DMS114 treated with DMSO at 0.1 percent for 48 hours (cell line): ENCODE data around the gene RAC3.

Experiments used
- DNase-seq: peaks from one replicate; lab custom pipeline; 2025; ENCODE audit not compliant: unreplicated experiment; lab: John Stamatoyannopoulos, UW

Gene RAC3

DNA sequence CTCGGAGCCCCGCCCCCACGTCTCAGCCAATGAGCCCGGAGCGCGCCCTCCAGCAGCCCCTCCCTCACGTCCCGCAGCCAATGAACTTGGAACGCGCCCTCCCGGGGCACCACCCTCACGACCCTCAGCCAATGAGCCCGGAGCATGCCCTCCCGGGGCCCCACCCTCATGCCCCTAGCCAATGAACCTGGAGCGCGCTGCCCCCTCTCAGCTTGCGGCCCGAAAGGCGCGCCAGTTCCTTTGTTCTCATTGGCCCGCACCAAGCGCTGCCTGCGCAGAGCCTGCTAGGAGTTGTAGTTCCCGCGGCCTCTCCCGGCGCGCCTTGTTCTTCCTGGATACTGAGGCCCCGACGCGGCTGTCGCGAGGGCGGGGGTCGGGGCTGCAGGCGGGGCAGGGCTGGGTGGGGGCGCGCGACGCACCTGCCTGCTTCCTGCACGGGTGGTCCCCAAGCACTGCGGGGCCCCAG lies 8.5 kb upstream of the RAC3 start, which contains the start of gene LRRC45:
Gene LRRC45 (plus strand): TSS at position 325 of the 466 bp plus-strand sequence. CDS start 339 bp downstream, outside the sequence.
- DNase-seq: peak; percentile 98

DNA sequence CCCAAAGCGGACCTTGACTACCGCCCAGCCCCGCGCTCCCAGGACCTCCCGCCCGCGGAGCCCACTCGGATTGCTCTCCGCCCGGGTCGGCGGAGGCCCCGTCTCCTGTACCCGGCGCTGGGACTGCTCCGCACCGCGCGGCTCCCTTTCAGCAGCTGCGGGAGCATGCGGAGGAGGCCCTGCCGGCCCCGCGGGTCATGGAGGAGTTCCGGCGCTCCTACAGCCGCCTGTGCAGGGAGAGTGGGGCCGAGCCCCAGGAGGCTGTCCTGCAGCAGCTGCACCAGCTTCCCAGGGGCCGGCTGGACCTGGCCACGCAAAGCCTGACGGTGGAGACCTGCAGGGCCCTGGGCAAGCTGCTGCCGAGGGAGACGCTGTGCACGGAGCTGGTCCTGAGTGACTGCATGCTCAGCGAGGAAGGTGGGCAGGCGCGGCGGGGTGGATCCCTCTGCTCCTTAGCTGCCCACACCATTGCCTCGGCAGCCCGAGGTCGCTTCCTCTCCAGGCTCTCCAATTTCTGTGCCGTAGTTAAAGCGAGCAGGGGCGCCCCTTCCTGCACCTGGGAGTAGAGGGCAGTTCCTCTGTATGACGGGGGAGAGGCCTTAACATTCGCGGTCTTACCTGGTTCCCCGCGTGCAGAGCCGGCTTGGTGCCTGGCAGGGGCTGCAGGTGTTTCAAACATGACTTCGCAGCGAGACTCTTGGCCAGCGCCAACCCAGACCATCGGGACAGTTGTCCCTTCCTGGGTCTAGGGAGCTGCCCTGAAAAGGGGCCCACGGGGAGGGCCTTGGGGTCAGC lies 7.8 kb upstream of the RAC3 start:
- DNase-seq: no peak

- DNase-seq: no peak
Measured at GRCh38 chr17:82024859-82025258, 6.6 kb upstream of the RAC3 start.

- no peak for DNase-seq
Measured at GRCh38 chr17:82025401-82026107, 5.9 kb upstream of the RAC3 start.

DNA sequence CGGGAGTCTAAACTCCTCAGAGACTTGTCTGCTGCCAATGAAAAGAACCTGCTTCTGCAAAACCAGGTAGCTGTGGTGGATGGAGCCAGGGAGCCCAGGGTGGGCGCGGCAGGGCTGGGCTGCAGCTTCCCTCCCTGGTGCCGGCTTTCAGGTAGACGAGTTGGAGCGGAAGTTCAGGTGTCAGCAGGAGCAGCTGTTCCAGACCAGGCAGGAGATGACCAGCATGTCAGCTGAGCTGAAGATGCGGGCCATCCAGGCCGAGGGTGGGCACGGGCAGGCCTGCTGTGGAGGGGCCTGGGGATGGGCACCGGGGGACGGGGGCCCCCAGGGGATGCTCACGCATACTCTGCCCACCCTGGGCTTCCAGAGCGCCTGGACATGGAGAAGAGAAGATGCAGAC lies 3.2 kb upstream of the RAC3 start:
- no peak for DNase-seq

GRCh38 chr17:82028966-82029365 lies 2.5 kb upstream of the RAC3 start:
- DNase-seq: no peak

DNA sequence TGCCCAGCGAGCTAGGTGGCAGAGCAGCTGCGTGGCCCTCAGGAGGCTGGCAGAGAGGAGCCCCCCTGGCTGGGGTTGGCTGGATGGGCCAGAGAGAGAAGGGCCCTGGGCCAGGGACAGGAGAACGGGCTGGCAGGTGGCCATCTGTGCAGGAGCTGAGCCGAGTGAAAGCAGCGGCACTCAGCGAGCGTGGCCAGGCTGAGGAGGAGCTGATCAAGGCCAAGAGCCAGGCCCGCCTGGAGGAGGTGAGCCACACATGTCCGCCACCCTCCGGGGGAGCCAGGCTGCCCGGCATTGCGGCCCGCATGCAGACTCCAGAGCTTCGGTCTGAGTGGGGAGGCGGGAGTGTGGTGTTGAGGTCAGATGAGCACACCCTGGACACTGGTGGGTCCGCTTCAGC lies 2.1 kb upstream of the RAC3 start:
- no peak for DNase-seq

- no peak for DNase-seq
Measured at GRCh38 chr17:82029990-82030469, 1.4 kb upstream of the RAC3 start.

DNA sequence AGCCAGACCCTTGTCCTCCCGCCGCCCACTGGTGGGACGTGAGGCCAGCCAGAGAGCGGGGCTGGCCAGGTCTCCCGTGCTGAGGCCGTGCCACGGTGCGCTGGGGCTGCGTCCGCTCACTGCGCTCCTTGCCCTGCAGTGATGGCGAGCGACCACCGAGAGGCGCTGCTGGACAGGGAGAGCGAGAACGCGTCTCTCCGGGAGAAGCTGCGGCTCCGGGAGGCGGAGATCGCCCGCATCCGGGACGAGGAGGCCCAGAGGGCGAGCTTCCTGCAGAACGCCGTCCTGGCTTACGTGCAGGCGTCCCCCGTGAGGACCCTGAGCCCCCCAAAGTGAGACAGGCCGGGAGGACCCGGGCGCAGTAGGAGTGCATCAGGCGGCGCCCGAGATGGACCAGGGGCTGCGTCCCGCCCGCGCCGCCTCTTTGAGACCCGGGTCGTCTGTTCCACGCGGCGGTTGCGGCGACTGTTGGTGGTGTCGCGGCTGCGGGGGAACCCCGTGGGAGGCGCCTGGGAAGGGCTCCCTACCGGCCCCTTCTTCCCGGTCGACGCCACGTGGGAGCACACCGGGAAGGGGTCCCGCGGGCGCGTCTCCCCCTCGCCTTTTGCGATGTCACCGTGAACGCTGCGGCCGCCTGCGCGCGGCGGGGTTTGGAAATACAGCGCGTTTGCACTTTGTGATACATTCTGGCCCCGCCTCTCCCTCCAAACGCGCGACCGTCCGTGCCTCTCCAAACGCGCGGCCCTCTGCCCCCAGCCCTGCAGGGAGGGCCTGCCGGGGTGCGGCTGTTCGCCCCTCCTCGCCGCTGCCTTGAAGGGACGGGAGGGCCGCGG lies 792 bp upstream of the RAC3 start:
- DNase-seq: peak; percentile 36

- DNase-seq: no peak
Measured at GRCh38 chr17:82031885-82032627, 578 bp downstream of the RAC3 start.

GRCh38 chr17:82033359-82034085 lies 2.0 kb downstream of the RAC3 start:
- no peak for DNase-seq

GRCh38 chr17:82034371-82035011 lies 3.0 kb downstream of the RAC3 start:
- no peak for DNase-seq

DNA sequence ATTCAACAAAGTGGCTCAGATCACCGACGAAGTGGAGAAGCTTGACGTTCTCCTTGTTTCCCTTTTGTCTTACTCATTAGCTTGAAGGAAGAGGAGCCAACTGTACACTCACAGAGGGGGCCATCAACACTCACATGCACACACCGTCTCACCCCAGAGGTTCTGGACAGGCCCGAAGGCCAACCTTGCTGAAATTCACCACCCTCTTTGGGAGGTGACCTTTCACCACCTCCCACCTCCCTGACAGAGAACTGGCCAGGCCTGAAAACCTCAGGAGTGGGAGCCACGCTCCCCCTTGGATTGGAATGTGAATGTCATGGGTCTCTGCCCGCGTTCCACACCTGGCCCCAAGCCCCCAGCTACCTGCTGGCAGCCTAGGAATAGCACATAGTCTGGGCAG lies 4.0 kb downstream of the RAC3 start:
- no peak for DNase-seq

GRCh38 chr17:82035956-82036633 lies 4.6 kb downstream of the RAC3 start:
- DNase-seq: no peak

DNA sequence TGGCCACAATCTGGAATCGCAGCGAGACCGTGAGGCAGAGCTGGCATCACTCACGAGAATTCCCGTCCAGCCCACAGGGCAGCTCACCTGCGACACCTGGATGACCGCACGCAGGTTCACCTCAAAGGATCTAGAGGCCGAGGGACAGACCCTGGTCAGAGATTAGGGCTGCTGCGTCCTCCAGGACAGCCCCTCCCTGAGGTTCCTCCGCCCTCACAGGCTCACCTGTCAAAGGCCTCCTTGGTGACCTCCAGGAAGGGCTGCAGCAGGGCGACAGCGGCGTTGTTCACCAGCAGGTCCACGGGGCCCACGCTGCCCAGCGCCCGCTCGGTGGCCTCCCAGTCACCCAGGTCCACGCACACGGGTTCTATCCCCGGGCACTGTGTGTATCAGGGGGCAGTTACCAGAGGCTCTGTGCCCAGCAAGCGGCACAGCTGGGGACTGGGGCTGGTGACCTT lies 5.2 kb downstream of the RAC3 start:
- no peak for DNase-seq

DNA sequence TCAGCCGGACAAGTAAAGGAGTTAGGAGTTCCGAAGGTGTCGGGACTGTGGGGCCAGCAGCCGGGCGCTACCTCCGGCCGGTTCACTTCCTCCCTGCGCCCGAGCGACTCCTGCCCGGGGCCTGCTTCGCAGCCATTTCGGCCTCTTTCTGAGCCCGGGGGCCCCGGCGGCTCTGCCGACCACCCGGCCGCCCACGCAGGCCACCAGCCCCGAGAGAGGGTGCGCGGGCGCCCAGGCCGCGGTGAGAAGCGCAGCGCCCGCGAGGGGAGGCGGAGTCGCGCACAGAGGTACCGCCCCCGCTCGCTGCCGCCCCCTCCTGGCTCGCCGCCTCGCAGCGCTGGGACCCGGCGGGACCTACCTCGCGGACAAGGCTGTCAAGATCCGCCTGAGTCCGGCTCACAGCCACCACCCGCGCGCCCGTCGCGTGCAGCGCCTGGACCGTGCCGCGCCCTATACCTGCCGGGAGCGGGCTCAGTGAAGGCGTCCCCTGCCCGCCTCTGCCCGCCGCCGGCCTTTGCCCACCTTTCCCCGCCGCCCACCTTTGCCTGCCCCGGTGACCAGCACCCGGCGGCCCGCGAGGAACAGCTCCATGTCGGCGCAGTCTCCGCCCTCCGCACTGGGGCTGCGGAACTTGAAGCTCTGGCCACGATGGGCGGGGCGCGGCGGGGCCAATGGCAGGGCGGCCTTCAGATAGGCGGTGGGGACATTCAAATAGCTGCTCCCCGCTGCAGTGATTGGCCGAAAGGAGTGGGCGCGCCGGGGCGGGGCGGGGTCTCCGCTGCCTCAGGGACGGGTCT lies 5.8 kb downstream of the RAC3 start, which contains the start of gene DCXR:
Gene DCXR (minus strand): TSS at position 606 of the 797 bp plus-strand sequence. CDS start 15 bp downstream, at position 591.
- peak; percentile 89 for DNase-seq

GRCh38 chr17:82037889-82038195 lies 6.4 kb downstream of the RAC3 start:
- no peak for DNase-seq
